Right hindlimb (tissue), 1 donor: ENCODE results near the gene FEM1C.

Source experiments
- DNase-seq: peaks from one replicate; pipeline ENCODE4 v3.0.0-alpha.2; 2018

The FEM1C gene

DNA sequence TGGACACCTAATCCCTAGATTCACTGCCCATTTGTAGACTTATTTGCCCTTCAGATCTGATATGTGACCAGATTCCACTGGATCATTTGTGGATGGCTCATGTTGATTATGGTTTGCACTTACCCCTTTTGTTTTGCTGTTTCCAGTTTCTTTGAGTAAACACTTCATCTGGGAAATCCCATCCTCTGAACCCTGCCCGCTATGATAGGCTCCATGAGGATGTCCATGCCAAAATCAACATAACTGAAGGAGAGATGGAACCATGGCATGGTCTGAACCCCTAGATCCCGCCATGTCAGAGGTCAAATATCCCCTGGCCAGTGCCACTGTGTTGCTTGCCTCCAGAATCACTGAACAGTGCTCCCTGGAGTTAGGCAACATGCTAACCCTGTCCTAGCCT is 11.7 kb upstream of the FEM1C start:
- DNase-seq, result no peak

DNA sequence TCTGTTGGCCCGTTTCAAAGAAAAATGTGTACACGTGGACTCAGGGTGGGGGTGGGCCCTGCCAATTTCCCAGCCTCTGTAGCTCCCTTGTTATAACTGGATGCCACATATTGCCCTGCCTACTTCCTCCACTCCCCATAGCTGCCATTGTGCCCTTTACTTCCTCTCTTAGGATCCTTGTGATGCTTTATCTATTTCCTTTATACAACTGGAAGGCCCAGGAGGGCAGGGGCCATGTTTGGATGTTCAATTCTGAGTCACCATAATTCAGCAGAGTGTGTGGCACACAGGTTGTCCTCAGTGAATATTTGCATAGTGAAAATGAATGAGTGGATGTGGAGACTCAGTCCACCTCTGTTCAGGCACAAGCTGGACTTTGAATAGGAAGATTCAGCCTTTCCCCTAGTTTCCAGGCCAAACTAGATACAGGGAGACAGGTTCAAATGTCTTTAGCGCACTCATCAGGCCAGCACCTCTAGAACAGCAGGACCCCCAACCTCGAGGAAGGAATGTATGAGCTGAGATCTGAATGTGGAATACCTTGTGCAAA is 10.6 kb upstream of the FEM1C start:
- DNase-seq, result no peak

DNA sequence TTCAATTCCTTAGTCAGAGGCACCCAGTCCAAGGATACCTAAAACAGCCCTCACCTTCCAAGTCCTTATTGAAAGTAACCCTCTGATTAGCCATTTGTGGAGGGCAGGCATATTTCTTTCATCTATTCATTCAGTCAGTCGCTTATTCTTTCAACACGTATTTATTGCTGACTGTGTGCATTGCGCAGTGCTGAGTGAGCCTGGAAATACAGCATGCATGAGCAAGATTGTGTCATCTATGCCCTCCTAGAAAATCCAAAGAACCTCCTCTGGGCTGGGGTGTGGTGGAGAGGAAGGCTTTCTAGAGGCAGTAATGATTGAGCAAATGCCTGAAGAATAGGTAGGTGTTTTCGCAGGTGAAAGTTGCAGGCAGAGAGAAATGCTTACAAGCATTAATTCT is 8.5 kb upstream of the FEM1C start:
- no peak for DNase-seq

DNA sequence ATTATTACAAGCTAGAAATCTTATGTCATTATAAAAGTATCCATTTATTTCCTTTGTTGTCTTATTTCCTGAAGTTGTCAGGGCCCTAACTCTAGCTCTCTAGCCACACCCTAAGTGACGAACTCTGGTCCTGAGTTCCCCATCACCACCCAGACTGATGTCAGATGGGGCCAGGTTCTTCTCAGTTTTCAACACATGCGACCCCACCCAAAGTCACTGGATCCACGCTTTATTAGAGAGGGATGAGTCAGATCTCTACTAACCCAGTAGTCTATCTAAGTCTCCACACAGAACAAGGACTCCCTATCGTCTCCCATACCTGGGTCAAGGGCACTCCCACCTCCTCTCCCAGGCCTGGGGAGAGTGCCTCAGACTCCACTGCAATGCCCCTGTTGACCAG is 6.8 kb upstream of the FEM1C start:
- no peak for DNase-seq

DNA sequence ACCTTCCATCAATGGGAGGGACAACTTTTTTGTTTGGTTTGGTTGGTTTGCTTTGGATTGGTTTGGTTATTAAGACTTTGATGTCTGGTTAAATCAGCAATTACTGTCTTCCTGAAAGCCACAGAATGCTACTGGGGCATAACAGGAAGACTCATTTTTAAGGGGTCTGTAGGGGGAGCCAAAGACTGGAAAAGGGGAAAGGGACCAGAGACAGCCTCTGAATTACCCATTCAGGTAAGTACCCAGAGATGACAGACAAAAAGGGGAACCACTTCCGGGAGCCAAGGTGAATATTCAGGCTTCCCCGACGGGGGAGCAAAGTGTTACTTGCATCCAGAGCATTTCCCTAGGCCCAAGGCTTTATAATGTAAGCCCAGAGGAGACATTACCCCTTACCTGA is 4.6 kb upstream of the FEM1C start:
- DNase-seq, result no peak

DNA sequence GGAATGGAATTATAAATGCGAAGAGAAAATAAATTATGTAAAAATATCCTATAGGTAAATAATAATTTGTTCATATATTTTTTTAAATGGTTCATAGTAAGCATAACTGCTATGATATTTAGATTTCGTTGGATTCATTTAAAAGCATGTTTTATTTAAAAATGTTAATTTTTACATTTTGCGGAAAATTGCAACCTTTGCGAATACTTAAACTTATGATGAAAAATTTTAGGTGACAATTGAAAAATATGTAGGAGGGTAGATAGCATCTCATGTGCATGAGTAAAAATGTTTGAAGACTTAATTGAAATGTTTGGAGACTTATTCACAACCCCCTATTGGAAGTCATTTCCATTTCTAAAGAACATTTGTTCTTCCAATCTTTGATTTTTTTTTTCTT is 4.1 kb upstream of the FEM1C start:
- no peak for DNase-seq

DNA sequence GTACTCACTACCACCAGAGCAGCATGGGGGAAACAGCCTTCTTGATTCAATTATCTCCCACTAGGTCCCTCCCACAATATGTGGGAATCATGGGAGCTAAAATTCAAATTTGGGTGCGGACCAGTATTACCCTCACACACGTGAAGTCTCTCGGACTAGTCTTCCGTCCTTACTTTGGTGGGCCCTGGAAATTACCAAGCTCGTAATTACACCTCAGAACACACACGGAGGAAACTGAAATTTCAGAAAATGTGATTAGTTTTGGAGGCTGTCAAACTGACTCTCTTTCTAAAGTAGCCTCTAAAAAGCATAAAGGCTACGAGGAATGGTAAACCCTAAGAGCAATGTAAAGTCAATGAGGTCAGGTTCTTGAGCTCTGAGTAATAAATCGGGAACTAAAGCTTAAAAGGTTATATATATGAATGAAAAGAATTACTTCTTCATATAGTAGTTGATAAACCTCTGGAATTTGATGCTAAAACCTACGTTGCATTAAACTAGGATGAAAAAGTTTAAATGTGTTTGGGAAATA is 842 bp upstream of the FEM1C start:
- DNase-seq, result no peak

DNA sequence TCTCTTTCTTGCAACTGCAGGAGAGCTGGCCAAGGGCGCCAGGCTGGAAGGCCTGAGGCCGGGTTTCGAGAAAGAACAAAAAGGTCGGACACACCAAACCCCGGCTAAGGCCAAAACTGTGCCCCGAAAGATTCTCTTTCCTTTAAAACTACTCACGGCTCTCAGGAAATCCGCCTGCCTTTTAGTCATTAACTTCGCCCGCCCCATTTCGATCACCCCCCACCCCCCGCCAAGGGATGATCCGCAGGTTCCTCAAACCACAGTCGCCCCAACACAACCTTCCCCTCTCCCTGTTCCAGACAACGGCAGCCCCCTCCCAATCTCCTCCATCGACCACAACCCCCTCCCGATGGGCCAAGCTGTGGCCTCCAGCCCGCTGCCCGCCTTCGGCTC is 536 bp downstream of the FEM1C start:
- peak; percentile 76 for DNase-seq

DNA sequence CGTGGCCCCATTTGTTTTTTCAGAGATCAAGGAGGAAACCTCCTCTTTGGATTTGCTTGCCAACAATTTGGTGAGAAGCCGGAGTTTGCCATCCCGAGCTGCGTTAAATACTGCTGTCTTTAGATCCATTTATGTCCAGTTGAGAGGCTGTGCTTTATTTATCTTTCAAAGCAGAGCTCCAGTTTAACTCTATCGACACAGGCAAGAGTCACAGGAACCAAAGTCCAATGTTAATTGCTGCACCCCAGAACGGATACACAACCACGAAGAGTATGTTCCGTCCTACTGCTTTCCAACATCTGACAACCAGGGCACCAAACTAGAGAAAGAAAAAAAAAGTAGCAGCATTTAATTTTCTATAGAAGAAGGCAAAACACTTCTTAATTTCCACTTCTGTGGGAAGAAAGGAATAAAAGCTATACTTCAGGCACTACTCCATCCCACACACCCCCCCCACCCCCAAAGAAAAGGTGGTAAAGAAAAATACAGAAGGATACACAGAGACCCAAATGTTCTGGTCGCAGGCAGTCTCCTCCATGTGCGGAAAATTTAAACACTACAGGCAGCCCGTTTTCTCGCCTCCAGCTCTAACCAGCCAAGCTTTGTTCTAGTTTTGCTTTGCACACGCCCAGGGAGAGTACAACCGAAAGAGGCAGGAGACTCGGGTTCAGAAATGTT is 1.1 kb downstream of the FEM1C start:
- peak; percentile 72 for DNase-seq

DNA sequence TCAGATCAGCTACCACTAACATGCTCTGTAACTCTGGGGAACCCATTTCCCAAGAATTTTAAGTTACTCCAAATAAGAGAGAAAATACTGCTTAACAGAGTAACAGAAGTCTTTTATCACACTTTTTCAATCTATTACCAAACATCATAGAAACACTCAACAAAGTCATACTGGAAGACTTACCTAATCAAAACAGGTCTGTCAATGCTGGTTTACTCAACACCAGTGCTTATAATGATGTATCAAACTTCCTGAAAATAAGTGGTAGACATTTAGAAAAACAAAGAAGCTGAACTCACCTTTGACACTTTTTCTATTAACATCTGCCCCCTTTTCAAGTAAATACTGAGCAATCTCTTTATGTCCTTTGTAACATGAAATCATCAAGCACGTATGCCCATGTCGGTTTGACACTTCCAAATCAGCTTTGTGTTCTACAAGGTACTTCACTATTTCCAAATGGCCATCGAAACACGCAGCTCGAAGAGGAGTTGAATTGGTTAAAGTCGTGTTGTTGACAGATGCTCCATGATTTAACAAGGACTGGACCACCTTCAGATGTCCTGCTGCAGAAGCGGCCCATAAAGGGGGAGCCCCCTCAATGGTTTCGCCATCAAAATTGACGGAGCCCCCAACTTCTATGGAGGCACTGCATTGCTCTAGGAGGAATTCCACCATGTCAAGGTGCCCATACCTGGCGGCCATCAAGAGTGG is 1.8 kb downstream of the FEM1C start:
- DNase-seq, result peak; percentile 21

DNA sequence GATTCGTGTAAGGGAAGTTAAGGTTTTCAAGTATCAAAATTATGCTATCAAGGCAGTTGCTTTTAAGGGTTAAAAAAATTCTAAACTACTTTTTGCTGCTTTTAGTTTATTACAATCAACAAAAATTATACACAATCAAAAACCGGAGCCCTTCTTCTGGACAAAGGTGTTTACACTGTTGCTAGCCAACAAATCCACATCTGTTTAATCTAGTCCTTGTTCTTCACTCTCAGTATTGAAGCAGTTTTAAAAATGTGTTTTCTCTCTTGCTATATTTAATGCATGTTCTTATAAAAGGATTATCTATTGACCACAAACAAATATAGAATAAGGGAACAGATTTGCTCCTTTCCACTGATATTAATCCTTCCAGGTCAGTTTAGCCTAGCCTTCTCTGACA is 2.5 kb downstream of the FEM1C start:
- no peak for DNase-seq

DNA sequence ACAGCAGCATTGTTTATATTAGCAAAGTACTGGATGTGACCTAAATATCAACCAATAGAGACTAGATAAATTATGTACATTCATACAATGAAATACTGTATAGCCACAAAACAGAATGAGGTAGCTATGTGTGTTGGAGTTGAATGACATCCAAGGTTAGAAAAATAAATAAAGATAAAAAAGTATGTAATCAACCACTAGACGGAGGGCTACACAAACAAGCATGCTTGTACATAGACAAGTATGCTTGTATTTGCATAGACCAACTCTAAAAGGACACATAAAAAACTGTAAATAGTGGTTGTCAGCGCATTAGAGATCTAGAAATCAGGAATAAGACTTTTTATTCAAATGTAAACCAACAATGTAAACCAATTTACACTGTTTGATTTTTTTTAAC is 3.0 kb downstream of the FEM1C start:
- no peak for DNase-seq

DNA sequence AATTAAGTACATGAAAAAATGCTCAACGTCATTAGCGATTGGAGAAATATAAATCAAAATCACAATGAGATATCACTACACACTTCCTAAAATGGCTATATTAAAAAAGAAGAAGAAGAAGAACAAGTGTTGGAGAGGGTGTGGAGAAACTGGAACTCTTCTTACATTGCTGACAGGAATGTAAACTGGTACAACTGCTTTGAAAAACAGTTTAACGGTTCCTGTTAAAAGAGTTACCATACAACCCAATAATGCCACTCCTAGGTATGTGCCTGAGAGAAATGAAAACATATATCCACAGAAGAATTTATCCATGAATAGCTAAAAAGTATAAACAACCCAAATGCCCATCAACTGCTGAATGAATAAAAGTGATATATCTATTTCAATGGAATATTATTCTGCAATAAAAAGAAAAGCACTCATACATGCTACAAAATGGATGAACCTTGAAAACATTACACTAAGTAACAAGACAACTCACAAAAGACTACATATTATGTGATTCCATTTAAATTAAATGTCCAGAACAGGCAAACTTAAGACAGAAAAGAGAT is 9.0 kb downstream of the FEM1C start:
- DNase-seq, result no peak

DNA sequence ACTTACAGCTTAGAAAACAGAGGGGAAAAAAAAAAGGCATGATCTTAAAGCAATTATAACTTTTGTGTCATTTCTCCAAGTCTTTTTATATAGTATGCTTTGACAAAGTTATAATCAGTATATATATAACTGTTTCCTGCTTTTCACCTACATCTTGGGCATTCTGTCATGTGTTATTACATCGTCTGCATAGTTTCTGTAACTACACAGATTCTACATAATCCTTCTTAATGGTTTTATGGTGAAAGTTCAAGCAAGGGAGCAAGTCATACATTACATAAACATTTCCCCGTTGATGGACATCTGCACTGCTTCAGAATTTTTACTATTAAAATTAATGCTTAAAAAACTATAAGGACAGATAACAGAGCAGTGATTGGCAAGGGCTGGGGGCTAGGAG is 12.1 kb downstream of the FEM1C start:
- no peak for DNase-seq

DNA sequence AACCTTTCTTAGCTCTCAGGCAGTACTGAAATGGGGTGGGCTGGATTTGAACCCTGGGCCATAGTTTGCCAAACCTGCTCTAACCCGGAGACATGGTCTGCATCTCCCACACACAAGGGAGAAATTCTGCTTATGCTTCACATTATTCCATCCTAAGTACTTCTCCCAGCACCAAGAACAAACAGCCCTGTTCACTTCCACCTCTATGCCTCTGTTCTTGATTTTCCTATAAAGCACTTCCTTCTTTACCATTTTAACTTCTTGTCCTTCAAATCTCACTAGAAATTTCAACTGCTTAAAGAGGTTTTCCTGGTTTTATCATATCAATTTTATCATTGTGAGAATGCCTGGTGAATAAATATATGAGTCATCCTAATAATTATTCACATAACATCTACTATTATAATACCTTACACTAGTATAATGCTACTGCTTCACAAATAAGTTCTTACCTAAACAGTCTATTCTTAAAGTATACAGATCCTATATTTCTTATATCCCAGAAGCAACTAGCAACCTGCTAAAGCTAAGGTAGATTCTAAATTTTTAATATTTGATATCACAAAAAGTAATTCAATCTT is 12.7 kb downstream of the FEM1C start:
- DNase-seq, result no peak

DNA sequence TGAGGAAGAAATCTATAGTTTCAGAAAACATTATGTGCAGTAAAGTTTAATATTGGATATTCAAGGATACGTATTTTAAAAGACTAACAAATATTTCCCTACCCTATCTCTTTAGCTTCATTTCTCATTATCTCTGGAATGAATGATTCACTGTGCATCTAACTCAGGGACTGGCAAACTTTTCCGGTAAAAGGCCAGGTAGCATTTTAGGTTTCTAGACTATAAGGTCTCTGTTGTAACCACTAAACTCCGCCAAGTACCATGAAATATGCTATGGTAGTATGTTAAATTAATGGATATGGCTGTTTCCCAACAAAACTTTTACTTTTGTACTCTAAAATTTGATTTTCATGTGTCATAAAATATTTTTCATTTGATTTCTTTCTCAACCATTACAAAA is 13.2 kb downstream of the FEM1C start:
- DNase-seq, result no peak

DNA sequence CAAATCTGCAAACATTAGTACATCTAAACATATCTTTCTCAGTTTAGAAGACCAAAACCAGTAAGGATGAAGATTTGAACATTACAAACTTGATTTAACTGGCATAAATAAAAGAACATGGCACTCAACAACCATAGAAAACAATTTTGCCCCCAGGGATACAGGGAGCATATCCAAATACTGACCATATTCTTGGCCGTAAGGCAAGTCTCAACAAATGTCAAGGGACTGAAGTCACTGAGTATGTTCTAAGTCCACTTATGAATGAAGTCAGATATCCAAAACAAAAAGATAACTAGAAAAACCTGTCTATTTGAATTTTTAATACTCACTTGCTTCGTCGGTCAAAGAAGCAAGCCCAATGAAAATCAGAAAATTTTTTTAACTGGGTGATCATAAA is 14.1 kb downstream of the FEM1C start:
- no peak for DNase-seq

DNA sequence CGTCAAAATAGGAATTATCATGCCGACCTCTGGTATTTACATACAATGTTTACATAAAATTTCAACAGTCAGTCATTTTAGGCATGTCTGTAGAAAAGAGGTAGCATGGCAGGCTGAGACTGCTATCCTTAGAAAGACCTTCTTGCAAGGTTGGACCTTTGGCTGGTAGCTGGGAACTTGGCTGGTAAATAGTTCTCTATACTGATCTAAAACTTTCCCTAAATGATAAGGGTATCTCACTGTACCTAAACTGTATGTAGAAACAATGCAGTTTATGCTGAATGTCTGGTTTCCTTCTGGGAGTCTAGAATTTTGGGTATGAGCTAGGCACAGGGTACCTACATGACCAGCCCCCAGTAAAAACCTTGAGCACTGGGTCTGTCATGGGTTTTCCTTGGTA is 18.0 kb downstream of the FEM1C start:
- DNase-seq, result no peak

DNA sequence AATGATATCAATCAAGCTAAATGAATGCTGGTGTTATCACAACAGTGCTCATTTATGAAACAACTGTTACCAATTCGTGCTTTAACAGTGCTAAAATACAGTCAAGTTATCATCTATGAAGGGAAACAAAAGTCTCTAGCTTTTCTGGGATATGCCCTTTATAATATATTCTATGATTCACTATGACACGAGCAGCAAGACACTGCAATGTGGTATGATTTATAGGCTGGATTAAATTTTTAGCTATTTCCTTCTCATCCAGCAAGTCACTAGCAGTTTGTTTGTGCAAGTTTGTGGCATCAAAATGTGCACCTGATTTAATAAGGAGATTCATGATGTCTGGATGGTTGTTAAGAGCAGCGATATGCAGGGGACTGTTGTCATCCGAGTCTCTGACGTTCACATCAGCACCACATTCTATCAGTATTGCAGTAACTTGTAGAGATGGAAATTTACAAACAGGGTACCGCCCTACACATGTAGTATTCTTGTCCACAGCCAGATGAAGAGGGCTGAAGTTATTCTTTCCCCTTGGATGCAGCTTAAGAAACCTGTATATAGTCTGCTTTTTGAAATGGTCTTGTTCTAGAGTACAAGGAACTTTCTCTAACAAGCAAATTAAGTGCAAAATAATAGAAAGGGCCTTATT is 20.3 kb downstream of the FEM1C start:
- no peak for DNase-seq

DNA sequence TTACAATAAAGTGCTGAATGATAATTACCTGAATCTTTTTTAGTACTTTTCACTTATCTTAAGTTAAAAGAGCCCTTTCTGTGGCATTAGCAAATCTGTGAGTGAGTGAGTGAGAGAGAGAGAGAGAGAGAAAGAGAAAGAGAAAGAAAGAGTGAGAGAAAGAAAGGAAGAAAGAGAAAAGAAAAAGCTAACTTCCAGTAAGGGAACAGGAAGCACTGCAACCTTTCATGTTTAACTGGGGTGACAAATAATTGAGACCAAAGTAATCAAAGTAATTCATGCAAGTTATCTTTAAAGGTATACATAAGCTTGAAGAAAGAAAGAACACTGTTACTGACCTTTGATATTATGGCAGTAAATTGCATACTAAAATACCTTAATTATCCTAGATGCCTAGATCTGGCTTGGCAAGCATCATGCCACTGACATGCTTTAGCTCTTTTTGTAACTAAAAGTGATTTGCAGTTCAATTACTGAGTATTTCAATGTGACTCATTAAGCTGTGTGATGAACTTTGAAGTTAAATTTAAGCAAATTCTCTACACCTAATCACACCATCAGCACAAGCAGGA is 21.7 kb downstream of the FEM1C start:
- no peak for DNase-seq

DNA sequence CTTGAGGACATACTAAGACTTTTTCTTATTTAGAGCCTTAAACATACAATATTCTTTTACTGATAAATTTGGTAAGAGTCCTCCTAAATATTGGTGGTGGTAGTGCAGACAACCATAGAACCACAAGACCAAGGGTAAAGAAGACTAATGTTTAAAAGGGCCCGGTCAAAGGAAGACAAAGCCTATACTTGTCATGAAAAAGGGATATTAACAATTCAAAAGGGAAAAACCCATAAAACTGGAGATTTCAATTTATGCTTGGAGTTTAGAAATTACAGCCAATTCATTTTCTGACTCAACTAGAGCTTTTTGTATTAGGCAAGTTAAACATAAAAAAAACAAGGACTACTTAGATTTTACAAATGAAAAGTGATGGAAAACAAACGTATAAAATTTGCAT is 24.4 kb downstream of the FEM1C start:
- no peak for DNase-seq

DNA sequence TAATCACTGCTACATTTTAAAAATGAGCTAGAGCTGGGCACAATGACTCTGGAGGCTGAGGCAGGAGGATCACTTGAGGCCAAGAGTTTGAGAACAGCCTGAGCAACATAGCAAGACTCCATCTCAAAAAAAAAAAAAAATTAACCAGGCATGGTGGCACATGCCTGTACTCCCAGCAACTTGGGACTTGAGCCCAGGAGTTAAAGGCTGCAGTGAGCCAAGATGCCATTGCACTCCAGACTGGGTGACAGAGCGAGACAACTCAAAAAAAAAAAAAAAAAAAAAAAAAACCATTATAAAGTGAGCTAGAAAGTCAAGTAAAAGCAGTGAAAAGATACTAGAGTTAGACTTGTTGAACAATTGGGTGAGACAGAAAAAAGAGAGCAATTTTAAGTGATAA is 28.2 kb downstream of the FEM1C start:
- DNase-seq, result no peak

DNA sequence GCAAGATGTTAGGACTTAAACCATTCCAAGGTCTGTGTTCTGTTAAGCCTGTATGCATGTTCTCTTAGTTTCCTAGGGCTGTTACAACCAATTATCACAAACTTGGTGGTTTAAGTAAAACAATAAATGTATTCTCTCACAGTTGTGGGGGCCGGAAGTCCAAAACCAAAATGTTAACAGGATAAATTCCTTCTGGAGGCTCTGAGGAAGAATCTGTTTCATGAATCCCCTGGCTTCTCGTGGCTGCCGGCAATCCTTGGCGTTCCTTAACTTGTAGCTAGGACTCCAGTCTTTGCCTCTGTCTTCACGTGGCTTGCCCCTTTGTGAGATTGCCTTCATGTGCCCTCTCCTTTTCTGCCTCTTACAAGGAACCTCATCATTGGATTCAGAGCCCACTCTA is 30.4 kb downstream of the FEM1C start:
- no peak for DNase-seq
